Upper lobe of left lung (tissue), 4 donors: ENCODE data around the gene IGBP1.

Experiments used
- EP300 ChIP-seq, 4 donors: sonication (generic); formaldehyde crosslinking; IDR thresholded peaks; one replicate each; pipeline ENCODE4 v1.5.1; 2017; ENCODE audit warnings: antibody characterized with exemption in 4 of 4, control low read depth in 2 of 4
- POLR2AphosphoS5 ChIP-seq, 2 donors: sonication (generic); formaldehyde crosslinking; IDR thresholded peaks; one replicate each; pipeline ENCODE4 v1.5.1; 2017; ENCODE audit warnings: antibody characterized with exemption in 2 of 2
- TF ChIP-seq, protein P1 (sequence below), 6 experiments: fragments of 450-650 bp in 4 of 6; fragments of 200-600 bp in 2 of 6; sonication (generic) in 2 of 6; IDR thresholded peaks; one replicate each; pipeline ENCODE4 v1.5.1; 2016 to 2019; ENCODE audit warnings: antibody characterized with exemption in 6 of 6

DNA sequence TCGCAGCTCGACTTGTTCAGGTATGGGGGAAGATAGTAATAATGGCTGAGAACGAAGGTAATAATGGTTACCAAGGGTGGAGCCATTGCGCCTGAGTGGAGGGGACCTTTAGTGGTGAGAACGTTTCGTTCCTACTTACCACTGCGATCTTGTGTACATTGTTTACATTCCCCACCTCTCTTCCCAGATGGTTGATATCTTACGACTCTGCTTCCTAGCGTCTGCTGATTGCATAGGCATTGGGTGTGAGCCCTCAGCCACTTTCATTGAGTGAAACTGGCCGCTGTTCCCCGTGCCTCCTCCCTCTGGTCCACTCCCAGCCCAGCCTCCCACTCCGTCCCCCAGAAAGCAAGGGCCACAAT lies 850 bp downstream of the IGBP1 start:
- TF ChIP-seq EP300 (IDR thresholded peaks at IDR 0.05) (no peak), POLR2AphosphoS5 (IDR thresholded peaks at IDR 0.05) (no peak)
- TF ChIP-seq, protein P1, sequence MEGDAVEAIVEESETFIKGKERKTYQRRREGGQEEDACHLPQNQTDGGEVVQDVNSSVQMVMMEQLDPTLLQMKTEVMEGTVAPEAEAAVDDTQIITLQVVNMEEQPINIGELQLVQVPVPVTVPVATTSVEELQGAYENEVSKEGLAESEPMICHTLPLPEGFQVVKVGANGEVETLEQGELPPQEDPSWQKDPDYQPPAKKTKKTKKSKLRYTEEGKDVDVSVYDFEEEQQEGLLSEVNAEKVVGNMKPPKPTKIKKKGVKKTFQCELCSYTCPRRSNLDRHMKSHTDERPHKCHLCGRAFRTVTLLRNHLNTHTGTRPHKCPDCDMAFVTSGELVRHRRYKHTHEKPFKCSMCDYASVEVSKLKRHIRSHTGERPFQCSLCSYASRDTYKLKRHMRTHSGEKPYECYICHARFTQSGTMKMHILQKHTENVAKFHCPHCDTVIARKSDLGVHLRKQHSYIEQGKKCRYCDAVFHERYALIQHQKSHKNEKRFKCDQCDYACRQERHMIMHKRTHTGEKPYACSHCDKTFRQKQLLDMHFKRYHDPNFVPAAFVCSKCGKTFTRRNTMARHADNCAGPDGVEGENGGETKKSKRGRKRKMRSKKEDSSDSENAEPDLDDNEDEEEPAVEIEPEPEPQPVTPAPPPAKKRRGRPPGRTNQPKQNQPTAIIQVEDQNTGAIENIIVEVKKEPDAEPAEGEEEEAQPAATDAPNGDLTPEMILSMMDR (IDR thresholded peaks at IDR 0.05) = no peak
